HS-27A (cell line): Measurements from ENCODE around the gene PDE4DIP.
"Not testable (repeated sequence)": the region's sequence is repeated elsewhere in the genome, so short reads cannot be mapped to it uniquely, and the experiment has no call there.

ENCODE experiments used
- DNase-seq: peaks from one replicate; pipeline ENCODE4 v3.0.0-alpha.2; 2012; ENCODE audit warnings: low read depth, missing footprints

The PDE4DIP gene

GRCh38 chr1:148874408-148875388 is 30.5 kb downstream of the PDE4DIP start:
- DNase-seq = not testable (repeated sequence)

- DNase-seq = not testable (repeated sequence)
Observed at GRCh38 chr1:148879812-148880416, 35.7 kb downstream of the PDE4DIP start.

GRCh38 chr1:148881261-148881660 is 37.0 kb downstream of the PDE4DIP start:
- DNase-seq = not testable (repeated sequence)

GRCh38 chr1:148885219-148885618 is 41.0 kb downstream of the PDE4DIP start:
- not testable (repeated sequence) for DNase-seq

- DNase-seq = not testable (repeated sequence)
Observed at GRCh38 chr1:148886293-148886692, 42.1 kb downstream of the PDE4DIP start.

- not testable (repeated sequence) for DNase-seq
Observed at GRCh38 chr1:148888597-148888996, 44.4 kb downstream of the PDE4DIP start.

GRCh38 chr1:148889267-148890074 is 45.2 kb downstream of the PDE4DIP start:
- not testable (repeated sequence) for DNase-seq

- not testable (repeated sequence) for DNase-seq
Observed at GRCh38 chr1:148890075-148890568, 45.9 kb downstream of the PDE4DIP start.

- not testable (repeated sequence) for DNase-seq
Observed at GRCh38 chr1:148894360-148895352, 50.4 kb downstream of the PDE4DIP start.

- DNase-seq = not testable (repeated sequence)
Observed at GRCh38 chr1:148900026-148900425, 55.8 kb downstream of the PDE4DIP start.

- not testable (repeated sequence) for DNase-seq
Observed at GRCh38 chr1:148900691-148901090, 56.5 kb downstream of the PDE4DIP start.

GRCh38 chr1:148901150-148901952 is 57.1 kb downstream of the PDE4DIP start:
- not testable (repeated sequence) for DNase-seq

GRCh38 chr1:148901953-148902341 is 57.7 kb downstream of the PDE4DIP start:
- not testable (repeated sequence) for DNase-seq

GRCh38 chr1:148909219-148909826 is 65.1 kb downstream of the PDE4DIP start:
- not testable (repeated sequence) for DNase-seq

GRCh38 chr1:148911303-148911928 is 67.2 kb downstream of the PDE4DIP start:
- not testable (repeated sequence) for DNase-seq

- DNase-seq = not testable (repeated sequence)
Observed at GRCh38 chr1:148916222-148916621, 72.0 kb downstream of the PDE4DIP start.

- DNase-seq = not testable (repeated sequence)
Observed at GRCh38 chr1:148916695-148917348, 72.6 kb downstream of the PDE4DIP start.

- not testable (repeated sequence) for DNase-seq
Observed at GRCh38 chr1:148918836-148919447, 74.7 kb downstream of the PDE4DIP start.
